Transverse colon (tissue), 4 donors: ENCODE data around the gene PFKFB1. TPM values are rescaled to one million over a fixed set of nuclear protein-coding genes. Genes with fewer than 3 reads are reported as not detected.

Experiments
- DNase-seq: peaks from one replicate; pipeline ENCODE4 v3.0.0-alpha.2; 2019
- H3K27ac ChIP-seq, 4 donors: fragments of 200-600 bp; sonication (generic); 2 replicates each; pipeline ENCODE4 v1.5.1; 2016 to 2018; ENCODE audit warnings: inconsistent platforms in 4 of 4
- H3K27me3 ChIP-seq: fragments of 200-600 bp; sonication (generic); 2 replicates; pipeline ENCODE4 v1.5.1; 2017; ENCODE audit warnings: inconsistent platforms
- H3K36me3 ChIP-seq, 4 donors: fragments of 200-600 bp; sonication (generic); 2 replicates each; pipeline ENCODE4 v1.5.1; 2017 to 2019; ENCODE audit warnings: inconsistent platforms in 4 of 4
- H3K4me1 ChIP-seq, 4 donors: fragments of 200-600 bp; sonication (generic); 2 replicates each; pipeline ENCODE4 v1.5.1; 2017 to 2020; ENCODE audit warnings: inconsistent platforms in 4 of 4
- H3K4me3 ChIP-seq, 4 donors: fragments of 200-600 bp; sonication (generic); 1 replicate in 1 of 4; 2 replicates in 3 of 4; pipeline versions ENCODE4 v1.5.1 to v1.6.1; 2017 to 2019; ENCODE audit warnings: inconsistent platforms in 4 of 4
- H3K9me3 ChIP-seq, 2 donors: fragments of 200-600 bp; sonication (generic); 2 replicates each; pipeline ENCODE4 v1.5.1; 2017 to 2019; ENCODE audit warnings: inconsistent platforms in 2 of 2
- EP300 ChIP-seq: sonication (generic); formaldehyde crosslinking; IDR thresholded peaks from one replicate; pipeline ENCODE4 v1.6.1; 2017; ENCODE audit warnings: antibody characterized with exemption, low read depth
- POLR2A ChIP-seq: fragments of 450-650 bp; IDR thresholded peaks from one replicate; pipeline ENCODE4 v1.6.1; 2016; ENCODE audit warnings: antibody characterized with exemption, mild to moderate bottlenecking, moderate library complexity
- POLR2AphosphoS5 ChIP-seq, 3 donors: sonication (generic); formaldehyde crosslinking; IDR thresholded peaks; one replicate each; pipeline ENCODE4 v1.6.1; 2016; ENCODE audit warnings: antibody characterized with exemption in 3 of 3
- WGBS, 2 donors: methylation state at CpG; one replicate each; pipeline ENCODE4 v1.1.5; 2018; ENCODE audit warnings: low coverage in 1 of 2; 5-methylcytosine and 5-hydroxymethylcytosine counted together
- in situ Hi-C, 4 donors: fragments of 200-750 bp; cut with MboI; loops; one replicate each; pipeline versions ENCODE4 v1.15.0 to v1.15.1; 2017; ENCODE audit warnings: low sequenced_read_pairs in 3 of 4, low pct_ligation_motif_present in 1 of 4, low pct_unique_long_range_greater_than_20kb in 1 of 4
- intact Hi-C: fragments of 100-400 bp; cut with DNase I; formaldehyde crosslinking; loops from one replicate; pipeline ENCODE4 v1.15.1; 2023; ENCODE audit warnings: low total_unique reads
- total RNA-seq, 4 donors: library from RNA; depleted of rRNA; stranded (reverse); fragments of >200 nt; gene quantifications; one replicate each; pipeline ENCODE4 v1.1.0, GENCODE V29; 2016
- TF ChIP-seq, protein P1 (sequence below), 5 experiments: fragments of 200-600 bp in 3 of 5; fragments of 450-650 bp in 2 of 5; sonication (generic) in 3 of 5; IDR thresholded peaks; 1 replicate in 2 of 5; 2 replicates in 3 of 5; pipeline ENCODE4 v1.5.1; 2016 to 2017; ENCODE audit warnings: antibody characterized with exemption in 5 of 5, inconsistent platforms in 3 of 5, mild to moderate bottlenecking in 2 of 5, moderate library complexity in 1 of 5

PFKFB1 gene
- total RNA-seq, 4 donors from 2014 or later, result 0.32 to 0.55 TPM; not detected in 2

DNA sequence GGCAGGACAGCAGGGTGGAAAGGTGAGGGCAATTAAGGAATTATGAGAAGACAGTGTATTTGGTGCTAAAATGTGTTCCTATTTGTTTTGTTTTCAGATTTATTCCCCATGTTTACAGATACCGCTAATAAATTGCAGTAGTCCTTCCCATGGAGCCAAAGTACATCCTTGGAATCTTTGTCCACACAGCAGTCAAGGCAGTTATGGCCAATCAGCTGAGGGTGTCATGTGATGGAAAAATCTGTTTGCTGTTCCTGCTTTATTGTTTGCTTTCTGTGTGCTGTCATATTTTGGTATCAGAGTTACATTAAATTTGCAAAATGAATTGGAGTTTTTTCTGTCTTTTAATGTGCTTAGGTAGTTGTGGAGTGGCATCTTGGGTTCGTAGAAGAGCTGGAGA is 62.9 kb downstream of the PFKFB1 start:
- no peaks in the 10 kb centered on the region for H3K27me3 ChIP-seq
- no peaks in the 10 kb centered on the region for H3K9me3 ChIP-seq
- WGBS, 2 donors, result 33 to 47% methylated on average over 1 to 2 of the region's 2 CpGs
- no peaks in the 10 kb centered on the region for H3K36me3 ChIP-seq
- intact Hi-C loops, result no loop called here
- DNase-seq, result no peak
- TF ChIP-seq POLR2AphosphoS5 (IDR thresholded peaks at IDR 0.05) (no peak), POLR2A (no peak), EP300 (no peak)
- TF ChIP-seq, protein P1, sequence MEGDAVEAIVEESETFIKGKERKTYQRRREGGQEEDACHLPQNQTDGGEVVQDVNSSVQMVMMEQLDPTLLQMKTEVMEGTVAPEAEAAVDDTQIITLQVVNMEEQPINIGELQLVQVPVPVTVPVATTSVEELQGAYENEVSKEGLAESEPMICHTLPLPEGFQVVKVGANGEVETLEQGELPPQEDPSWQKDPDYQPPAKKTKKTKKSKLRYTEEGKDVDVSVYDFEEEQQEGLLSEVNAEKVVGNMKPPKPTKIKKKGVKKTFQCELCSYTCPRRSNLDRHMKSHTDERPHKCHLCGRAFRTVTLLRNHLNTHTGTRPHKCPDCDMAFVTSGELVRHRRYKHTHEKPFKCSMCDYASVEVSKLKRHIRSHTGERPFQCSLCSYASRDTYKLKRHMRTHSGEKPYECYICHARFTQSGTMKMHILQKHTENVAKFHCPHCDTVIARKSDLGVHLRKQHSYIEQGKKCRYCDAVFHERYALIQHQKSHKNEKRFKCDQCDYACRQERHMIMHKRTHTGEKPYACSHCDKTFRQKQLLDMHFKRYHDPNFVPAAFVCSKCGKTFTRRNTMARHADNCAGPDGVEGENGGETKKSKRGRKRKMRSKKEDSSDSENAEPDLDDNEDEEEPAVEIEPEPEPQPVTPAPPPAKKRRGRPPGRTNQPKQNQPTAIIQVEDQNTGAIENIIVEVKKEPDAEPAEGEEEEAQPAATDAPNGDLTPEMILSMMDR (IDR thresholded peaks at IDR 0.05), result no peak
- in situ Hi-C loops, result no loop called here
- H3K4me3 ChIP-seq, result no peak overlapping the region
- H3K27ac ChIP-seq, result no peak overlapping the region
- H3K4me1 ChIP-seq, result no peaks in the 10 kb centered on the region

DNA sequence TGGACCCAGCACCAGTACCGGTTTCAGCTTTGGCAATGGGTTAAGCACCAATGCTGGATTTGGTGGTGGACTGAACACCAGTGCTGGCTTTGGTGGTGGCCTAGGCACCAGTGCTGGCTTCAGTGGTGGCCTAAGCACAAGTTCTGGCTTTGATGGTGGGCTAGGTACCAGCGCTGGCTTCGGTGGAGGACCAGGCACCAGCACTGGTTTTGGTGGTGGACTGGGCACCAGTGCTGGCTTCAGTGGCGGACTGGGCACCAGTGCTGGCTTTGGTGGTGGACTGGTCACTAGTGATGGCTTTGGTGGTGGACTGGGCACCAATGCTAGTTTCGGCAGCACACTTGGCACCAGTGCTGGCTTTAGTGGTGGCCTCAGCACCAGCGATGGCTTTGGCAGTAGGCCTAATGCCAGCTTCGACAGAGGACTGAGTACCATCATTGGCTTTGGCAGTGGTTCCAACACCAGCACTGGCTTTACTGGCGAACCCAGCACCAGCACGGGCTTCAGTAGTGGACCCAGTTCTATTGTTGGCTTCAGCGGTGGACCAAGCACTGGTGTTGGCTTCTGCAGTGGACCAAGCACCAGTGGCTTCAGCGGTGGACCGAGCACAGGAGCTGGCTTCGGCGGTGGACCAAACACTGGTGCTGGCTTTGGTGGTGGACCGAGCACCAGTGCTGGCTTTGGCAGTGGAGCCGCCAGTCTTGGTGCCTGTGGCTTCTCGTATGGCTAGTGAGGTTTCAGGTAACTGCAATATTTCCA is 63.5 kb downstream of the PFKFB1 start:
- H3K9me3 ChIP-seq, result no peaks in the 10 kb centered on the region
- TF ChIP-seq, protein P1 (IDR thresholded peaks at IDR 0.05), result no peak
- TF ChIP-seq EP300, result no peak
- TF ChIP-seq POLR2AphosphoS5 (IDR thresholded peaks at IDR 0.05), result no peak
- no peak for TF ChIP-seq POLR2A
- no peaks in the 10 kb centered on the region for H3K27me3 ChIP-seq
- H3K4me3 ChIP-seq, result no peak overlapping the region
- DNase-seq, result no peak
- WGBS, 2 donors, result 90% methylated on average over 17 of the region's 17 CpGs; no CpG with 5 or more reads in 1 of the 2 donors
- no peaks in the 10 kb centered on the region for H3K4me1 ChIP-seq
- in situ Hi-C loops, result no loop called here
- intact Hi-C loops, result no loop called here
- H3K27ac ChIP-seq, result no peak overlapping the region
- H3K36me3 ChIP-seq, result no peaks in the 10 kb centered on the region

DNA sequence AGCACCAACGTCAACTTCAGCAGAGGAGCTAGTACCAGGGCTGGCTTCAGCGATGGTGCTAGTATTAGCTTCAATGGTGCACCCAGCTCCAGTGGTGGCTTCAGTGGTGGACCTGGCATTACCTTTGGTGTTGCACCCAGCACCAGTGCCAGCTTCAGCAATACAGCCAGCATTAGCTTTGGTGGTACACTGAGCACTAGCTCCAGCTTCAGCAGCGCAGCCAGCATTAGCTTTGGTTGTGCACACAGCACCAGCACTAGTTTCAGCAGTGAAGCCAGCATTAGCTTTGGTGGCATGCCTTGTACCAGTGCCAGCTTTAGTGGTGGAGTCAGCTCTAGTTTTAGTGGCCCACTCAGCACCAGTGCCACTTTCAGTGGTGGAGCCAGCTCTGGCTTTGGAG is 65.1 kb downstream of the PFKFB1 start:
- no peak for TF ChIP-seq EP300
- no peak for TF ChIP-seq POLR2AphosphoS5 (IDR thresholded peaks at IDR 0.05)
- TF ChIP-seq, protein P1 (IDR thresholded peaks at IDR 0.05), result no peak
- no peak for TF ChIP-seq POLR2A
- in situ Hi-C loops, result no loop called here

GRCh38 chrX:54926978-54927377 is 67.0 kb downstream of the PFKFB1 start:
- Histone ChIP-seq H3K36me3 (no peaks in the 10 kb centered on the region), H3K4me1 (no peaks in the 10 kb centered on the region), H3K4me3 (no peak overlapping the region), H3K27ac (no peak overlapping the region), H3K27me3 (no peaks in the 10 kb centered on the region), H3K9me3 (no peaks in the 10 kb centered on the region)
- in situ Hi-C loops, result no loop called here
- TF ChIP-seq EP300 (no peak), POLR2A (no peak), POLR2AphosphoS5 (IDR thresholded peaks at IDR 0.05) (no peak)
- TF ChIP-seq, protein P1 (IDR thresholded peaks at IDR 0.05), result no peak
- DNase-seq, result no peak
- intact Hi-C loops, result no loop called here
- WGBS, 2 donors, result 60% methylated on average over 2 of the region's 2 CpGs; no CpG with 5 or more reads in 1 of the 2 donors

More for the DNA sequence above, 65.1 kb downstream of the PFKFB1 start:
- H3K27me3 ChIP-seq, result no peaks in the 10 kb centered on the region
- no peak overlapping the region for H3K4me3 ChIP-seq
- intact Hi-C loops, result no loop called here
- no peak for DNase-seq
- H3K36me3 ChIP-seq, result no peaks in the 10 kb centered on the region
- H3K9me3 ChIP-seq, result no peaks in the 10 kb centered on the region
- no peaks in the 10 kb centered on the region for H3K4me1 ChIP-seq
- WGBS, 2 donors, result 100% methylated on average over 3 of the region's 3 CpGs; no CpG with 5 or more reads in 1 of the 2 donors
- H3K27ac ChIP-seq, result no peak overlapping the region
